Stimulated activated CD4-positive, alpha-beta T cell treated with anti-CD3 and anti-CD28 coated beads, Interleukin-15, amount 100 ng/mL, for 1 hour (primary cell): ENCODE data around the gene C16orf92.
A peak's percentile ranks its signal among the peaks of the same experiment; 100 is the strongest.

Source experiments
- DNase-seq, 2 donors: peaks; one replicate each; pipeline ENCODE4 v3.0.0-alpha.2; 2020; ENCODE audit warnings: low read depth in 1 of 2, low spot score in 1 of 2

Gene C16orf92

DNA sequence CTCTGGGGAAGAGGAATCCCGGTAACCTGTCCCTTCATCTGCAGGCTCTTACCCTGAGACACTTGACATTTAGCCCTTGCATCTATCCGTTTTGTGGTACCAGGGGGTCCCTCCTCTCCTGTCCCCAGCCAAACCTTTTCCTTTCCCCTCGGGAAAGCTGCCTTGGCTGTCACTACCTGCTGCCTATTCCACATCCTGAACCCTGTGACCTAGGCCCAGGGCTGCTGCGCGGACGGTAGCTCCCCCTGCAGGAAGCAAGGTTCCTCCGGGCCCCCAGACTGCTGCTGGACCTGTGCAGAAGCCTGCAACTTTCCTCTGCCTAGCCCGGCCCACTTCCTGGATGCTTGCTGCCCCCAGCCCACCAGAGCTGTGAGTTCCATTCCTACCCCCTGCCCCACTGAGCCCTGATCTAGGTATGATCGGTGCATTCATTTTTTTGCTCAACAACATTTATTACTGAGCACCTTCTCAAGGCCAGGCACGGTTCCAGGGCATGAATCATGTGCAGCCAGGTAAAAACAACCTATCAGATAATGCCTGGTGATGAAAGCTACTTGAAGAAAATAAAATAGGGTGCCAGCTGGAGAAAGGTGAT lies 32.1 kb downstream of the C16orf92 start:
- DNase-seq = no peak

DNA sequence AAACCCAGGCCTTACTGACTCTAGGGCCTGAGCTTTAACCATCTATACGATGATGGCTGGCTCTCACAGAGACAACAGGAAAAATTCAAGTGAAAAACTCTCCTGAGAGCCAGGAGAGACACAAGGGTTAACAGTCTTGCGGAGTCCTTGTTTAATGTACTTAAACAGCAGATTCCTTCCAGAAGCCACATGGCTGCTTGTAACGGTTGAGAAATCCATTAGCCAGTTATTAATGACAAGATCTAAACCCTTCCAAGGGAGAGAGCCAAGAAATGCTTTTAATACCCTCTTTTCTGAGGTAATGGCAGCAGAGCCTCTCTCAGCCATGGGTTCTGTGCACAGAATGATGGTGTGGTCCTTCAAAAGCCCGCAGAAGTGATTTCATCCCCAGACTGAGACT lies 37.3 kb downstream of the C16orf92 start:
- DNase-seq = no peak

DNA sequence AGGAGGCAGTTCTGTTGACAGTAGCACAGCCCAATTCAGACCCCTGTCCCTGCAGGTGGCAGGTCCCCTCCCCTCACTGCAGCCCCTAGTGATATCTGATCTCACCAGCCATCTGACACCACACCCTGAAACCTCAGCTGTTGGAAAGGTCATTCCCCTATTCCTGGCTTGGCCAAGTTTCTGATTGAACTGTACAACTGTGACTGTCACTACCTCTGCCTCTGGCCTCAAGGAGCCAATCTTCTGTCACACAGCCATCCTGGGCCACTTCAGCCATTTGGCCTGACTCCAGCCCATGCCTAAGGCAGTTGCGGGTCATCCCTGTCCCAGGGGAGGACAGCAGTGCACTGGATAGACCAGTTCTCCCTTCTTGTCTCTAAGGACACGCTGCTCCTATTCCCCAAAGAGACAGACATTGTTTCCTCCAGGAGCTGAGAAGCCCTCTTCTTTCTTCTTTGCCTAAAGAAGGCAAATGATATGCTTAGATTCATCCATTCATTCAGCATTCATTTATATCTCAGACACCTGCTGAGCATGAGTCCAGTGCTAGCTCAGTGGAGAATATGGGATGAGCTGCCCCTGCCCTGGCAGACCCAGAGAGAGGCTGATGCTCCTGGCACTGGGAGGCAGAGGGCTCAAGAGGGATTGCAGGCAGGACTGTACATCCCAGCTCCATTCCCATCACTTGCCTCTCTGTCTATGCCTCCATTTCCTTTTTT lies 38.0 kb downstream of the C16orf92 start:
- no peak for DNase-seq

DNA sequence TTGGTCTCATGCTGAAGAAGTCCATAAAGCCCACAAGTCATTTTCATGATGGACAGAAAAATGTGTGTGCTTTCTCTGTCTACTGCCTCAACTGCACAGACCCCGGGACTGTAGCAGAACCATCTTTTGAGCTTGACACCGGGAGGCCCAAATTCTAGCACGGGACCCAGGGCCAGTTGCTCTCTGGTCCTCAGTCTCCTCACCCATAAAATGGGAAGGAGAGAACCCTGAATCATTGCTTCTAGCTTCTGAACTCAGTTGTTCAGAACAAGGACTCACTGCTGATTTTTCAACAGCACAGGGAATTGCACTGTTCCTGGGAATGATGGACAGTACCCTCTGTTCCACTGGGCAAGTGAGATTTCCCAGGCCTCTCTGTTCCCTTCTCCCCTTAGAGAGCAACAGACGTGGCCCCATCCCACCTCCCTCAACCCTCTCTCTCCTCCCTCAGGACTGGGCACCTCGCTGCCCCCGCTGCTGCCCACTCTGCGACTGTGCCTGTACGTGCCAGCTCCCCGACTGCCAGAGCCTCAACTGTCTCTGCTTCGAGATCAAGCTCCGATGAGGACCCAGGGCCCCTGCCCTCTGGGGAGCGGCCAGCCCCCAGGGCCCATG lies 40.4 kb downstream of the C16orf92 start:
- DNase-seq = no peak

DNA sequence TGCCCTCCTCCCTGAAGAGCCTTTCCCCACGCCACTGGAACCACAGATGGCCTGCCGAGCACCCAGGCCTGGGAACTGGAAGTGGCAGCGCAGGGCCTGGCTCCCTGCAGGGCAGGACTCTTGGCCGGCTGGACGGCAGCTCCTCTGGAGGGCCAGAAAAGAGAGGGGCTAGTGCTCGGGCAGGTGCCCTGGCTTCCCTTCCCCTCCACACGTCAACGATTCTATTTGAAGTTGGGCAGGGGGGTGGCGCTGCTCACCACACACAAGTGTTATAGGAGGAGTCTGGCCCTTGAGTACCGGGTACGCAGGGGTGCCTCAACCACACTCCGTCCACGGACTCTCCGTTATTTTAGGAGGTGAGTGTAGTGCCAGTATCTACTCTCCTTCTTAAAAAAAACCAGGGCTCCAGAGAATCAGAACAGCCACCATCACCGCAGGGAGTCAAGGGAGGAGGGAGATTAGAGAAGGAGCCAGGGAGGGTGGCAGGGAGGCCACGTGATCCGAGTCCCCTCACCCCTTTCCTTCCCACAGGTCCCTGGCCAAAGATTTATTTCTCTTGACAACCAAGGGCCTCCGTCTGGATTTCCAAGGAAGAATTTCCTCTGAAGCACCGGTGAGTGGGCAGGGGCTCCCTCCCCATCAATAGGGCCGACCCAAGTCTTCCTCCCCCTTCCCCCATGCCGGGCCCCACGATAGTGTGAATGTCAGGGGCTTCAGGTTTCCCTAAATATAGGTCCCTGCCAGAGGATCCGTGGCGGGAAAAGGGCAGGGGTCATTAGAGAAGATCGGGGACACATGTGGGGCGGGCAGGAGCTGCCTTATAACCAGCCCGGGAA lies 41.1 kb downstream of the C16orf92 start:
- peak; percentile 46 to 51 for DNase-seq

DNA sequence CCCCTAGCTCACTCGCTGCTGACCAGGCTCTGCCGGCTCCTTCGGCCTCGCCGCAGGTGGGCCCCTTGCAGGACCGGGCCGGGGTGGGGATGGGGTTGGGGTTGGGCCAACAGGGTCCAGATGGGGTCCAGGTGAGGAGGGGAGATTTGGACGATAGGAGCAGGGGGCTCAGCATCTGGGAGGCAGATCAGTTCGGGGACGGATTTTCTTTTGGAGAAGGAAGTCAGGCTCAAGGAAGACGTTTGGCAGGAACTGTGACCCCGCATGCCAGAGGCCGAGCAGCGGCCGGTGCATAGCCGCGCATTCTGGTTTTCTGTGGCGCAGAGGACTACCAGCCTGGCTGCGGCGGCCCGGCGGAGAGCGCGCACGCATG lies 41.7 kb downstream of the C16orf92 start:
- no peak for DNase-seq

DNA sequence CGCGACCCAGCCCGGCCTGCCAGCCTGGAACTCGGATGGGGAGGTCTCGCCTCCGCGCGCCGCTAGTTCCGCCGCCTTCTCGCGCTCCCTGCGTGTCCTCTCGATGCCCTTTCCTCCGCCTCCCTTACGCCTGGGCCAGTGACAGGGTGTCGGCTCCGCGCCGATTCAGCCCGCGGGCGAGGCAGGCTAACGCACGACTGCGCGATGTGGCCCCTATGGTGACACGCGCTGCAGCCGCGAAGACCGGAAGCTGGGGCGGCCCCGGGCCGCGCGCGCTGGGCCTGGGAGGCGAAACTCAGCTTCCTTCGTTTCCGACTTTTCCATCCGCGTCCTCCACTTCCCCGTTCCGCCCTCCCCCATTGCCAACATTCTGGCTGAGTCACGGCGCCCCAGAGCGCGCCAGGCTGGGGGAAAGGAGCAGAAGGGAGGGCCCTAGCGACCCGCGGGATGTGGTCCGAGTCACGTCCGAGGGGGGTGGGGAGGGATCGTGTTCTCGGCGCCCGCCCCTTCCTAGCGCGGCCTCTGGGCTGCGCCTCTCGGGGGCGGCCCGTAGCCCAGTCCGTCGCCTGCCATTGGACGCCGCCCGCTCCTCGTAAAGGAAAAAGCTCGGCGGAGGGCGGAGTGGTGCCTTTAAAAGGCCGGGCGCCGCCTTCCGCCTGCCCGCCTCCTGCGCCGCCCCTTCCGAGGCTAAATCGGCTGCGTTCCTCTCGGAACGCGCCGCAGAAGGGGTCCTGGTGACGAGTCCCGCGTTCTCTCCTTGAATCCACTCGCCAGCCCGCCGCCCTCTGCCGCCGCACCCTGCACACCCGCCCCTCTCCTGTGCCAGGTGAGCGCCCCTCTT lies 42.3 kb downstream of the C16orf92 start, which contains the start of gene ALDOA:
TSS of gene ALDOA (plus strand) at position 659 of the 841 bp plus-strand sequence. CDS start 1,138 bp downstream, outside the sequence.
- DNase-seq = peak; percentile 91 to 93

DNA sequence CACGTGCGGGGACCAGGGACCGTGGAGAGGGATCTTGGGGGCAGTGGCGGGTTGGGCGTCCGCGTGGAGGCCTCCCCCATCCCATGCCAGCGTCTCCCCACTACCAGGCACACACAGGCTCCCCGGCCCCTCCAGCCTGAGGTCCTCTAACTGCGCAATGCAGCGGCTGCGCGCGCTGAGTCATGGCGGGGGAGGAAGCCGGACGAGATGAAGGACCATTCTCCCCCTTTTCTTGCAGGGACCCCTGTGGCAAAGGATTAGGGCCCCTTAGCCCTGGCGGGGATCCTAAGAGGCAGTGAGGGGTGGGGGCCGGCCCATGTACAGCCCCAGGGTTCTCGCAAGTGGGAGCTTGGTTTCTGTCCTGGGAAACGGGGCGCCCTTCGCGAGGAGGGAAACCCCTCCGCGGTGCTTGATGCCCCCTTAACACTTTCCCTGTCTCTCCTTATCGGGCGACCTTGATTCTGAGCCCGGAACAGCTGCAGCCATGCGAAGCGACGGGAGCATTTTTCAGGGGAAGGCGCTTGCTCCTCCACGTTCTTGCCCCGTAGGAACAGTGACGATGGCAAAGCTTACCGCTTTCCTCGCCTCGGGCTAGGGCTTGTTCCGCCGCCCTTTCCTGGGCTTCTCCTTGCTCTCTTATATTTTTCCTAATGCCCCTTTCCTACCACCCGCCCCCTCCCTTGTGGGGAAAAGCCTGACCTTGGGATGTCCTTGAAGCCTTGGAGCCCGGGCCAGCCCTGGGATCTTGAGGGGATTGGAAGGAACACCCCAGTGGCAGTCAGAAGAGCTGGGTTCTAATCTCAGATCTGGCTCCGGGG lies 43.2 kb downstream of the C16orf92 start:
- DNase-seq = no peak

DNA sequence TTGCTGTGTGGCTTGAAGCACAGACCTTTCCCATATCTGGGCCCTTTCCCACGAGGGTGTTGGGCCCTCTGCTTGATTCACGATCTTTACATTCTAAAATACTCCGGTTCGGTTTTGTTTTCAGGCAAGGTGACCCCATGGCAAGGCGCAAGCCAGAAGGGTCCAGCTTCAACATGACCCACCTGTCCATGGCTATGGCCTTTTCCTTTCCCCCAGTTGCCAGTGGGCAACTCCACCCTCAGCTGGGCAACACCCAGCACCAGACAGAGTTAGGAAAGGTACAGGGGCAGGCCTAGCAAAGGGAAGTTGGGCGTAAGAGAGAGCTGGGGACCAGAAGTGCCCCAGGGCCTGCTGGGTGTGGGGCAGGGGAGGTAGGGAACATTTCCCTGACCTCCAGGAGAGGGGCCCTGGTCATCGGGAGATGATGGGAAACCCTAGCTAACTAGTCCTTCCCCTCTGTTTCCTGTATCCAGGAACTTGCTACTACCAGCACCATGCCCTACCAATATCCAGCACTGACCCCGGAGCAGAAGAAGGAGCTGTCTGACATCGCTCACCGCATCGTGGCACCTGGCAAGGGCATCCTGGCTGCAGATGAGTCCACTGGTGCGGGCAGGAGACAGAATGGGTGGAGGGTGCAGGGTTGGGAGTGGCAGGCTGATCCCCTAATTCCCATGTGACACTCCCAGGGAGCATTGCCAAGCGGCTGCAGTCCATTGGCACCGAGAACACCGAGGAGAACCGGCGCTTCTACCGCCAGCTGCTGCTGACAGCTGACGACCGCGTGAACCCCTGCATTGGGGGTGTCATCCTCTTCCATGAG lies 44.0 kb downstream of the C16orf92 start:
- DNase-seq = no peak

DNA sequence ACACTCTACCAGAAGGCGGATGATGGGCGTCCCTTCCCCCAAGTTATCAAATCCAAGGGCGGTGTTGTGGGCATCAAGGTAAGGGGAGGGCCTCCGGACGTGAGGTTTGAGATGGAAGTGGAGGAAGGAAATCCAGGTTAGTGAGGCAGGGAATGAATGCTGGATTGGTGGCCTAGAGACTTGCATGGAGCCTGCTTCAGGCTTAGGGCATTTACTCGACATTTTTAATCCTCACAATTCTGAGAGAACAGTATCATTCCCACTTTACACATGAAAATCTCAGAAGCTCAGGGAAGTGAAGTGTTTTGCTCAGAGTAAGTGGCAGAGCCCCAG lies 44.6 kb downstream of the C16orf92 start:
- no peak for DNase-seq

DNA sequence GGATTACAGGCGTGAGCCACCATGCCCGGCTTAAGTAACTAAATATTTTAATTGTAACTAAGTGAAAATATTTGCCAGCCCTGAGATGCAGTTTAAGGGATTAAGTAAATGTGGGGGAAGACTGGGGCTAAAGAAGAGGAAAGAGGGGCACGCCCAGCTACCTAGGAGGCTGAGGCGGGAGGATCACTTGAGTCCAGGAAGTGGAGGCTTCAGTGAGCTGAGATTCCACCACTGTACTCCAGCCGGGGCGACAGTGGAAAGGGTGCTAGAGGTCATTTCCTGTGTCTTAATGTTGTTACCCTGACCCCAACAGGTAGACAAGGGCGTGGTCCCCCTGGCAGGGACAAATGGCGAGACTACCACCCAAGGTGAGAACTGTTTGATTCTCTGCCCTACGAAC lies 45.3 kb downstream of the C16orf92 start:
- no peak for DNase-seq

DNA sequence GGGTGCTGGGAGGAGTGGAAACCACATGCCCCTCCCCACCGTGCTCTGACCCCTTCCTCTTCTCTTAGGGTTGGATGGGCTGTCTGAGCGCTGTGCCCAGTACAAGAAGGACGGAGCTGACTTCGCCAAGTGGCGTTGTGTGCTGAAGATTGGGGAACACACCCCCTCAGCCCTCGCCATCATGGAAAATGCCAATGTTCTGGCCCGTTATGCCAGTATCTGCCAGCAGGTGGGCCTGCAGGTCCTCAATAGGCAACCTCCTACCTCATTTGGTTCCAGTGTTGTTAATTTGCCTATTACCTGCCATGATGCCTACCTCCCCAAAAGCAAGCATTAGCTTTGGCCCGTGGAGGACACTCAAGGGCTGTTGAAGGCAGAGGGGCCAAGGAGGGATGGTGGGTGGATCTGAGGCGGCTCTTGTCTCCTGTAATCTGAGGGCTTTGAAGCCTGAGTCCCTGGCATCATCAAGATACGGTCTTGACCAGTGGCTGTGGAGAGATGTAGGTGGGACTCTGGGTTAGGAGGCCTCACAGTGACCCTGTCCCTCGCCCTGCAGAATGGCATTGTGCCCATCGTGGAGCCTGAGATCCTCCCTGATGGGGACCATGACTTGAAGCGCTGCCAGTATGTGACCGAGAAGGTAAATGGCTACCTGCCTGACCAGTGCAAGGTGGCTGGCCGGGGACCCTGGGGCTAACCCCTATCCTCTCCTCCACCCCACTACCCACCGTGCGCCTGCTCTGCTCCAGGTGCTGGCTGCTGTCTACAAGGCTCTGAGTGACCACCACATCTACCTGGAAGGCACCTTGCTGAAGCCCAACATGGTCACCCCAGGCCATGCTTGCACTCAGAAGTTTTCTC lies 46.0 kb downstream of the C16orf92 start:
- DNase-seq = peak; percentile 32 to 34

DNA sequence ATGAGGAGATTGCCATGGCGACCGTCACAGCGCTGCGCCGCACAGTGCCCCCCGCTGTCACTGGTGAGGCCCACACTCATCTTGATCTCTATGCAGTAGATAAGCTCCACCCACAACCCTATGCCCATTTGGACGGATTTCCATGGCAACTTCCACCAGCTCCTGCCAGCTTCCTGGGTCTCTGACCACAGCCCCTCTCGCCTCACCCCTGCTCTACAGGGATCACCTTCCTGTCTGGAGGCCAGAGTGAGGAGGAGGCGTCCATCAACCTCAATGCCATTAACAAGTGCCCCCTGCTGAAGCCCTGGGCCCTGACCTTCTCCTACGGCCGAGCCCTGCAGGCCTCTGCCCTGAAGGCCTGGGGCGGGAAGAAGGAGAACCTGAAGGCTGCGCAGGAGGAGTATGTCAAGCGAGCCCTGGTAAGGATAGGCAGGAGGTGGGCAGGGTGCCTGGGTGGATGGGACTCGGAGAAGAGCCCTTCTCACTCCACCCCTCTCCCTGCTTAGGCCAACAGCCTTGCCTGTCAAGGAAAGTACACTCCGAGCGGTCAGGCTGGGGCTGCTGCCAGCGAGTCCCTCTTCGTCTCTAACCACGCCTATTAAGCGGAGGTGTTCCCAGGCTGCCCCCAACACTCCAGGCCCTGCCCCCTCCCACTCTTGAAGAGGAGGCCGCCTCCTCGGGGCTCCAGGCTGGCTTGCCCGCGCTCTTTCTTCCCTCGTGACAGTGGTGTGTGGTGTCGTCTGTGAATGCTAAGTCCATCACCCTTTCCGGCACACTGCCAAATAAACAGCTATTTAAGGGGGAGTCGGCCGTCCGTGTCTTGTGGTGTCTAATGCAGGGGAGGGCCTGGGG lies 46.8 kb downstream of the C16orf92 start:
- DNase-seq = no peak

DNA sequence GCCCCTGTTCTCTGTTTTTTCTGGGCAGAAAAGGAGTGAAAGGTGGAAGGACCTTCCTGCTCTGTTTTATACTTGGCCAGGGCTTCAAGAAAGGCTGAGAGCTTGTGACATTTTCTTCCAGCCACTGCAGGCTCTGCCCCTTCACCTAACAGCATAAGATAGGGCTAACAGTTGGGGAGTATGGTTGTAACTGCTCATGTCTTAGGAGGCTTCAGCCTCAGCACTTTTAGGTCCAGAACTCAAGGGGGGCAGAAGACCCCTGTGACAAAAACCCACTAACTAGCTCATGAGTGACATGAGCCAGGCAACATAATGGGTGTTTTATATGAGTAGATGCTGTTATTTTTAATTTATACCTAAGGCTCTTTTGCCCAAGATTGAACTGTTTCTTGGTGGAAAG lies 47.5 kb downstream of the C16orf92 start:
- DNase-seq = no peak
